MCF 10A (cell line): ENCODE results near the gene SEMA6B. TPM values are rescaled to one million over a fixed set of nuclear protein-coding genes. Genes with fewer than 3 reads are reported as not detected.

Experiments used
- BruUV-seq: library from RNA; stranded (reverse); fragments of 400-500 nt; replicated peaks from 2 replicates; lab custom pipeline; 2021; lab: Mats Ljungman, UMichigan
- CTCF ChIA-PET: fragments of 300-600 bp; sonication (Branson Sonifier 250); formaldehyde crosslinking; extraction: SDS; loops from one replicate; lab custom pipeline; 2021; ENCODE audit warnings: antibody characterized with exemption, inconsistent platforms; lab: Yijun Ruan, JAX
- POLR2A ChIA-PET: fragments of 300-600, 350-650 bp; sonication (Branson Sonifier 250); formaldehyde crosslinking; extraction: SDS; loops from one replicate; lab custom pipeline; 2020; ENCODE audit warnings: antibody characterized with exemption, inconsistent platforms; lab: Yijun Ruan, JAX
- DNase-seq: peaks from one replicate; pipeline ENCODE4 v3.0.0-alpha.2; 2018; ENCODE audit not compliant: unreplicated experiment
- H3K27ac Mint-ChIP-seq: one replicate; pipeline ENCODE4 v1.8.0; 2022; ENCODE audit warnings: mild to moderate bottlenecking, low read depth, mixed read lengths; ENCODE audit not compliant: unreplicated experiment
- H3K27me3 Mint-ChIP-seq: one replicate; pipeline ENCODE4 v1.8.0; 2022; ENCODE audit warnings: mixed read lengths; ENCODE audit not compliant: insufficient read depth, unreplicated experiment
- H3K36me3 Mint-ChIP-seq: one replicate; pipeline ENCODE4 v1.8.0; 2022; ENCODE audit warnings: mild to moderate bottlenecking, moderate library complexity, mixed read lengths; ENCODE audit not compliant: insufficient read depth, unreplicated experiment
- H3K4me1 Mint-ChIP-seq: one replicate; pipeline ENCODE4 v1.8.0; 2022; ENCODE audit warnings: mixed read lengths; ENCODE audit not compliant: insufficient read depth, unreplicated experiment
- H3K4me3 Mint-ChIP-seq: one replicate; pipeline ENCODE4 v1.8.0; 2022; ENCODE audit warnings: mild to moderate bottlenecking, moderate library complexity, mixed read lengths; ENCODE audit not compliant: unreplicated experiment
- H3K9me3 Mint-ChIP-seq: one replicate; pipeline ENCODE4 v1.8.0; 2022; ENCODE audit warnings: mixed read lengths; ENCODE audit not compliant: unreplicated experiment
- intact Hi-C: fragments of 100-400 bp; cut with micrococcal nuclease; formaldehyde crosslinking; loops from 2 replicates; pipeline ENCODE4 v1.14.1; 2022
- total RNA-seq: library from RNA; stranded (reverse); gene quantifications from 2 replicates; pipeline ENCODE4 v1.2.3, GENCODE V29; 2022
- TF ChIP-seq, protein P1 (sequence below): fragments of 200-600 bp; IDR thresholded peaks from one replicate; pipeline ENCODE4 v1.8.0; 2022; ENCODE audit warnings: antibody characterized with exemption, mild to moderate bottlenecking; ENCODE audit not compliant: unreplicated experiment

SEMA6B gene
- total RNA-seq, 1 experiment from 2014 or later: 0.54 TPM

DNA sequence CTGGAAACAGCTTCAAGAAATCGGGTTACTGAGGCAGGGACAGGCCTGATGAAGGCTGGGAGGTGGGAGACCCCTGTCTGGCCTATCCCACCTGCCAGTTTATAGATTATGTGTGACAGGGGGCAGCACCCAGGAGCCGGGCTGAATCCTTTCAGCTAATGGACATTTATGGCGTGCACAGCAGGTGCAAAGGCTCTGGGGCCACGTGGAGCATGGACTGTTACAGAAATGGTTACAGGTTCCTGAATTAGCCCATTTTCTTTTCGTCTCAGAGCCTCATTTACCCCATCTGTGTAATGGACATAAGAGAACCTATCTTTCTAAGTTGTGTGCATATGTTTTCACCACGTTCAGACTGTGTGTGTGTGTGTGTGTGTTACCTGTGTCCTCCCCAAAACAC lies 45.4 kb upstream of the SEMA6B start:
- ChIA-PET POLR2A (interaction anchor here (0.9 kb wide), 1 partner anchor 10 kb away, joined by 5 read pairs; no protein-coding TSS in a partner anchor), CTCF (interaction anchor here (0.6 to 2.1 kb wide), 4 partner anchors 28 to 943 kb away, joined by 3 to 7 read pairs (median 3); no protein-coding TSS in a partner anchor)
- no peak for DNase-seq
- Mint-ChIP-seq H3K36me3 (no peaks in the 10 kb centered on the region), H3K4me3 (no peak overlapping the region), H3K9me3 (no peaks in the 10 kb centered on the region), H3K27ac (no peak overlapping the region), H3K4me1 (no peaks in the 10 kb centered on the region), H3K27me3 (peaks cover under 1% of the 10 kb centered on the region)
- intact Hi-C loops: no loop called here
- TF ChIP-seq, protein P1, sequence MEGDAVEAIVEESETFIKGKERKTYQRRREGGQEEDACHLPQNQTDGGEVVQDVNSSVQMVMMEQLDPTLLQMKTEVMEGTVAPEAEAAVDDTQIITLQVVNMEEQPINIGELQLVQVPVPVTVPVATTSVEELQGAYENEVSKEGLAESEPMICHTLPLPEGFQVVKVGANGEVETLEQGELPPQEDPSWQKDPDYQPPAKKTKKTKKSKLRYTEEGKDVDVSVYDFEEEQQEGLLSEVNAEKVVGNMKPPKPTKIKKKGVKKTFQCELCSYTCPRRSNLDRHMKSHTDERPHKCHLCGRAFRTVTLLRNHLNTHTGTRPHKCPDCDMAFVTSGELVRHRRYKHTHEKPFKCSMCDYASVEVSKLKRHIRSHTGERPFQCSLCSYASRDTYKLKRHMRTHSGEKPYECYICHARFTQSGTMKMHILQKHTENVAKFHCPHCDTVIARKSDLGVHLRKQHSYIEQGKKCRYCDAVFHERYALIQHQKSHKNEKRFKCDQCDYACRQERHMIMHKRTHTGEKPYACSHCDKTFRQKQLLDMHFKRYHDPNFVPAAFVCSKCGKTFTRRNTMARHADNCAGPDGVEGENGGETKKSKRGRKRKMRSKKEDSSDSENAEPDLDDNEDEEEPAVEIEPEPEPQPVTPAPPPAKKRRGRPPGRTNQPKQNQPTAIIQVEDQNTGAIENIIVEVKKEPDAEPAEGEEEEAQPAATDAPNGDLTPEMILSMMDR: no peak
- BruUV-seq: no TSS peak

DNA sequence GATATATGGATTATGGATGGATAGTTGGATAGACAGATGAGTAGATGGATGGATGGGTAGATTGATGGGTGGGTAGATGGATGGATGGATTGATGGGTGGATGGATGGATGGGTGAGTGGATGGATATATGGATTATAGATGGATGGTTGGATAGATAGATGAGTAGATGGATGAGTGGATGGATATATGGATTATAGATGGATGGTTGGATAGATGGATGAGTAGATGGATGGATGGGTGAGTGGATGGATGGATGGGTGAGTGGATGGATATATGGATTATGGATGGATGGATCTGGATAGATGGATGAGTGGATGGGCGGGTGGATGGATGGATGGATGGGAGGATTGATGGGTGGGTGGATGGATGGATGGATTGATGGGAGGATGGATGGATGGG lies 43.4 kb upstream of the SEMA6B start:
- intact Hi-C loops: no loop called here
- Mint-ChIP-seq H3K36me3 (no peaks in the 10 kb centered on the region), H3K27me3 (no peaks in the 10 kb centered on the region), H3K9me3 (no peaks in the 10 kb centered on the region), H3K4me3 (no peak overlapping the region), H3K27ac (no peak overlapping the region), H3K4me1 (no peaks in the 10 kb centered on the region)
- ChIA-PET POLR2A (no interaction called here), CTCF (no interaction called here)
- no peak for DNase-seq
- TF ChIP-seq, protein P1: no peak
- BruUV-seq: no TSS peak

- intact Hi-C loops: no loop called here
- Mint-ChIP-seq H3K27me3 (no peaks in the 10 kb centered on the region), H3K9me3 (no peaks in the 10 kb centered on the region), H3K4me3 (no peak overlapping the region), H3K27ac (no peak overlapping the region), H3K4me1 (no peaks in the 10 kb centered on the region), H3K36me3 (no peaks in the 10 kb centered on the region)
- CTCF ChIA-PET: interaction anchor here (0.6 kb wide), 1 partner anchor 34 kb away, joined by 3 read pairs; no protein-coding TSS in a partner anchor
- POLR2A ChIA-PET: no interaction called here
- no peak for DNase-seq
- TF ChIP-seq, protein P1: no peak
- BruUV-seq: no TSS peak
Observed at GRCh38 chr19:4602173-4602788, 42.8 kb upstream of the SEMA6B start.

DNA sequence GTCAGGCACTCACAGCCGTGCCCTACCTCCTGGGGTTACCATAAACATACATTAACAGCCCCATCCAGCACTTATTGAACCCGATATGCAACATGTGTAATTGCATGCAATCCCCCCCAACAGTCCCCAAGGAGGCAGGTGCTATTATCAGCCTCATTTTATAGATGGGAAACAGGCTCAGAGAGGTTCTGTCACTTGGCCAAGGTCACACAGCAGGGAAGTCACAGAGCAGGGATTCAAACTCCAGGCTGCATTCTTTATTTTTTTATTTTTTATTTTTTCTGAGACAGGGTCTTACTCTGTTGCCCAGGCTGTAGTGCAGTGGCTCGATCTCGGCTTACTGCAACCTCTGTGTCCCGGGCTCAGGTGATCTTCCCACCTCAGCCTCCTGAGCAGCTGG lies 41.4 kb upstream of the SEMA6B start:
- CTCF ChIA-PET: no interaction called here
- no peak overlapping the region for H3K27ac Mint-ChIP-seq
- no peaks in the 10 kb centered on the region for H3K27me3 Mint-ChIP-seq
- H3K9me3 Mint-ChIP-seq: no peaks in the 10 kb centered on the region
- no peaks in the 10 kb centered on the region for H3K4me1 Mint-ChIP-seq
- intact Hi-C loops: no loop called here
- H3K4me3 Mint-ChIP-seq: no peak overlapping the region
- DNase-seq: no peak
- no TSS peak for BruUV-seq
- H3K36me3 Mint-ChIP-seq: no peaks in the 10 kb centered on the region
- TF ChIP-seq, protein P1: no peak
- POLR2A ChIA-PET: no interaction called here
